ENCODE data around the gene CLIC5.

GRCh38 chr6:46061497-46061896 is 45.8 kb upstream of the CLIC5 start:
- no peak for TF ChIP-seq EP300 (IDR thresholded peaks at IDR 0.05)
- no peak for TF ChIP-seq POLR2A (IDR thresholded peaks at IDR 0.05)
- TF ChIP-seq CTCF (IDR thresholded peaks at IDR 0.05): no peak
